Activated CD8-positive, alpha-beta T cell treated with anti-CD3 and anti-CD28 coated beads for 36 hours (primary cell): ENCODE measurements around the gene CHMP5. TPM values are rescaled to one million over a fixed set of nuclear protein-coding genes. Genes with fewer than 3 reads are reported as not detected.
A peak's percentile ranks its signal among the peaks of the same experiment; 100 is the strongest.

ENCODE experiments used
- ATAC-seq: fragments of 200-7000 bp; cut with Tn5 transposase; one replicate; pipeline ENCODE4 v1.10.0; 2021; ENCODE audit warnings: mild to moderate bottlenecking, moderate library complexity
- CTCF ChIA-PET: fragments of 350-600 bp; sonication (Branson Sonifier 250); formaldehyde crosslinking; loops from one replicate; lab custom pipeline; 2021; ENCODE audit warnings: antibody characterized with exemption; lab: Charles Lee
- POLR2A ChIA-PET: fragments of 350-600 bp; sonication (Branson Sonifier 250); formaldehyde crosslinking; loops from one replicate; lab custom pipeline; 2021; ENCODE audit warnings: antibody characterized with exemption; lab: Charles Lee
- DNase-seq: peaks from one replicate; pipeline ENCODE4 v3.0.0-alpha.2; 2020
- H3K27ac Mint-ChIP-seq: one replicate; pipeline ENCODE4 v1.8.0; 2021; ENCODE audit warnings: mild to moderate bottlenecking, mixed read lengths
- H3K27me3 Mint-ChIP-seq: one replicate; pipeline ENCODE4 v1.8.0; 2021; ENCODE audit warnings: mixed read lengths
- H3K36me3 Mint-ChIP-seq: one replicate; pipeline ENCODE4 v1.8.0; 2021; ENCODE audit warnings: low read depth, mixed read lengths
- H3K4me1 Mint-ChIP-seq: one replicate; pipeline ENCODE4 v1.8.0; 2021; ENCODE audit warnings: low read depth, mixed read lengths
- H3K4me3 Mint-ChIP-seq: one replicate; pipeline ENCODE4 v1.8.0; 2021; ENCODE audit warnings: mild to moderate bottlenecking, moderate library complexity, mixed read lengths
- H3K9me3 Mint-ChIP-seq: one replicate; pipeline ENCODE4 v1.8.0; 2021; ENCODE audit warnings: mixed read lengths
- CTCF ChIP-seq: fragments of 200-600 bp; IDR thresholded peaks from one replicate; pipeline ENCODE4 v1.8.0; 2022; ENCODE audit warnings: antibody characterized with exemption, mild to moderate bottlenecking
- intact Hi-C: fragments of 100-400 bp; cut with micrococcal nuclease; formaldehyde crosslinking; loops from one replicate; pipeline ENCODE4 v1.10.0; 2022
- total RNA-seq, 2 experiments: library from RNA; stranded (reverse); gene quantifications; one replicate each; pipeline ENCODE4 v1.2.3, GENCODE V29; 2021

Gene CHMP5
- total RNA-seq, 2 experiments from 2014 or later: 64.6 to 74.2 TPM

GRCh38 chr9:33297432-33297831, 32.6 kb downstream of the CHMP5 start:
- H3K27me3 Mint-ChIP-seq: no peaks in the 10 kb centered on the region
- intact Hi-C loops: no loop called here
- peak overlapping the region; percentile 62 for H3K27ac Mint-ChIP-seq
- H3K9me3 Mint-ChIP-seq: no peaks in the 10 kb centered on the region
- H3K36me3 Mint-ChIP-seq: peaks cover 68% of the 10 kb centered on the region
- POLR2A ChIA-PET: interaction anchor here (0.6 kb wide), 1 partner anchor 23 kb away, joined by 3 read pairs; no protein-coding TSS in a partner anchor
- CTCF ChIA-PET: interaction anchor here (0.9 to 3.2 kb wide), 4 partner anchors 9 to 169 kb away, joined by 3 to 23 read pairs (median 7); no protein-coding TSS in a partner anchor
- peaks cover 71% of the 10 kb centered on the region for H3K4me1 Mint-ChIP-seq
- DNase-seq (peak; percentile 25), ATAC-seq (peak; percentile 45)
- H3K4me3 Mint-ChIP-seq: peak overlapping the region; percentile 18
- no peak for TF ChIP-seq CTCF

- Mint-ChIP-seq H3K9me3 (no peaks in the 10 kb centered on the region), H3K27ac (no peak overlapping the region), H3K27me3 (no peaks in the 10 kb centered on the region), H3K4me3 (no peak overlapping the region), H3K4me1 (peaks cover 47% of the 10 kb centered on the region), H3K36me3 (peaks cover 54% of the 10 kb centered on the region)
- POLR2A ChIA-PET: interaction anchor here (0.7 kb wide), 1 partner anchor 16 kb away, joined by 3 read pairs; no protein-coding TSS in a partner anchor
- CTCF ChIA-PET: interaction anchor here (0.9 kb wide), 1 partner anchor 73 kb away, joined by 5 read pairs; no protein-coding TSS in a partner anchor
- no peak for TF ChIP-seq CTCF
- ATAC-seq (no peak), DNase-seq (no peak)
- intact Hi-C loops: no loop called here
Measured at GRCh38 chr9:33300546-33300945, 35.7 kb downstream of the CHMP5 start.

GRCh38 chr9:33304362-33304761, 39.5 kb downstream of the CHMP5 start:
- TF ChIP-seq CTCF: no peak
- Mint-ChIP-seq H3K27me3 (no peaks in the 10 kb centered on the region), H3K27ac (no peak overlapping the region), H3K9me3 (no peaks in the 10 kb centered on the region), H3K4me1 (peaks cover 11% of the 10 kb centered on the region), H3K36me3 (peaks cover 40% of the 10 kb centered on the region), H3K4me3 (no peak overlapping the region)
- ChIA-PET POLR2A (interaction anchor here (0.8 to 1.9 kb wide), 2 partner anchors 14 to 35 kb away, joined by 3 to 6 read pairs; partner anchors contain the start of gene NFX1), CTCF (interaction anchor here (0.9 to 1.1 kb wide), 2 partner anchors 17 to 148 kb away, joined by 3 read pairs; no protein-coding TSS in a partner anchor)
- intact Hi-C loops: no loop called here
- ATAC-seq: no peak
- no peak for DNase-seq

GRCh38 chr9:33306037-33306436, 41.2 kb downstream of the CHMP5 start:
- POLR2A ChIA-PET: interaction anchor here (1.9 kb wide), 1 partner anchor 16 kb away, joined by 6 read pairs; the partner anchor contains the start of gene NFX1
- no peaks in the 10 kb centered on the region for H3K27me3 Mint-ChIP-seq
- CTCF ChIA-PET: interaction anchor here (0.7 to 1.0 kb wide), 2 partner anchors 9 to 19 kb away, joined by 3 read pairs; no protein-coding TSS in a partner anchor
- TF ChIP-seq CTCF: no peak
- DNase-seq (peak; percentile 56), ATAC-seq (peak; percentile 92)
- no peaks in the 10 kb centered on the region for H3K9me3 Mint-ChIP-seq
- peaks cover 32% of the 10 kb centered on the region for H3K36me3 Mint-ChIP-seq
- H3K4me3 Mint-ChIP-seq: no peak overlapping the region
- H3K27ac Mint-ChIP-seq: no peak overlapping the region
- H3K4me1 Mint-ChIP-seq: peaks cover 9% of the 10 kb centered on the region
- intact Hi-C loops: no loop called here

GRCh38 chr9:33307067-33307466, 42.2 kb downstream of the CHMP5 start:
- peaks cover 11% of the 10 kb centered on the region for H3K4me1 Mint-ChIP-seq
- peaks cover 38% of the 10 kb centered on the region for H3K36me3 Mint-ChIP-seq
- ATAC-seq (no peak), DNase-seq (no peak)
- intact Hi-C loops: no loop called here
- H3K27me3 Mint-ChIP-seq: no peaks in the 10 kb centered on the region
- POLR2A ChIA-PET: interaction anchor here (1.2 kb wide), 1 partner anchor 25 kb away, joined by 3 read pairs; no protein-coding TSS in a partner anchor
- no peak overlapping the region for H3K4me3 Mint-ChIP-seq
- no peak for TF ChIP-seq CTCF
- H3K9me3 Mint-ChIP-seq: no peaks in the 10 kb centered on the region
- CTCF ChIA-PET: no interaction called here
- peak overlapping the region; percentile 16 for H3K27ac Mint-ChIP-seq
